Mucosa of descending colon (tissue), 3 donors: ENCODE measurements around the gene CHPF. TPM values are rescaled to one million over a fixed set of nuclear protein-coding genes. Genes with fewer than 3 reads are reported as not detected.

ENCODE experiments used
- ATAC-seq: fragments of 200-7000 bp; cut with Tn5 transposase; one replicate; pipeline ENCODE4 v1.9.1; 2020; ENCODE audit warnings: mild to moderate bottlenecking, moderate library complexity
- DNase-seq, 3 donors: peaks; one replicate each; pipeline ENCODE4 v3.0.0-alpha.2; 2020
- H3K36me3 ChIP-seq: fragments of 200-600 bp; one replicate; pipeline ENCODE4 v1.8.0; 2021; ENCODE audit warnings: low read depth, mild to moderate bottlenecking
- H3K4me1 ChIP-seq: fragments of 200-600 bp; one replicate; pipeline ENCODE4 v1.8.0; 2021; ENCODE audit warnings: low read depth, mild to moderate bottlenecking
- H3K4me3 ChIP-seq: fragments of 200-600 bp; one replicate; pipeline ENCODE4 v1.8.0; 2021; ENCODE audit warnings: mild to moderate bottlenecking
- H3K9me3 ChIP-seq: fragments of 200-600 bp; one replicate; pipeline ENCODE4 v1.8.0; 2021; ENCODE audit warnings: mild to moderate bottlenecking
- CTCF ChIP-seq: fragments of 200-600 bp; IDR thresholded peaks from one replicate; pipeline ENCODE4 v1.8.0; 2022; ENCODE audit warnings: antibody characterized with exemption, mild to moderate bottlenecking
- intact Hi-C, 2 donors: fragments of 100-400 bp; cut with DNase I in 1 of 2; cut with micrococcal nuclease in 1 of 2; formaldehyde crosslinking; loops; one replicate each; pipeline versions ENCODE4 v1.11.0 to v1.11.1; 2022; cut with DNase I, micrococcal nuclease
- total RNA-seq, 3 donors: library from RNA; stranded (reverse); fragmentation: NEBNext Ultra II Directional in 2 of 3; extraction: Animal tissue kit (Norgen Biotek cat#: 25700) in 2 of 3; gene quantifications; one replicate each; pipeline versions ENCODE4 v1.2.1 to v1.2.4, GENCODE V29; 2021 to 2023
- donor health status: DM: no; HTN: no; CAD: no; lungs with moderate emphysema.
- donor health status: DM: no; HTN: no; CAD: no.
- donor health status: DM: no; HTN: yes; CAD: no.

CHPF gene
- total RNA-seq, 3 donors from 2014 or later = 19.4 to 25.9 (median 20.5) TPM

- no peak for ATAC-seq
- no peak for TF ChIP-seq CTCF
- DNase-seq = no peak
- H3K4me1 ChIP-seq = peaks cover 15% of the 10 kb centered on the region
- H3K4me3 ChIP-seq = no peak overlapping the region
- H3K9me3 ChIP-seq = no peaks in the 10 kb centered on the region
- H3K36me3 ChIP-seq = no peaks in the 10 kb centered on the region
- intact Hi-C loops = no loop called here
Observed at GRCh38 chr2:219573166-219573565, 29.6 kb upstream of the CHPF start.

GRCh38 chr2:219572237-219573001, 28.8 kb upstream of the CHPF start, which contains the start of gene INHA:
Gene INHA (plus strand): TSS chr2:219572310. CDS start chr2:219572375, 65 bp downstream.
- intact Hi-C loops = no loop called here
- Histone ChIP-seq H3K9me3 (no peaks in the 10 kb centered on the region), H3K4me1 (peaks cover 15% of the 10 kb centered on the region), H3K36me3 (no peaks in the 10 kb centered on the region), H3K4me3 (peak within 1 kb of the TSS; percentile 17)
- DNase-seq (no peak), ATAC-seq (no peak)
- no peak for TF ChIP-seq CTCF

- intact Hi-C loops = no loop called here
- H3K9me3 ChIP-seq = no peaks in the 10 kb centered on the region
- TF ChIP-seq CTCF = no peak
- H3K4me1 ChIP-seq = peaks cover 15% of the 10 kb centered on the region
- DNase-seq = peak; percentile 23 to 54 (median 51)
- no peaks in the 10 kb centered on the region for H3K36me3 ChIP-seq
- peak; percentile 58 for ATAC-seq
- peak within 1 kb of the TSS; percentile 17 for H3K4me3 ChIP-seq
Observed at GRCh38 chr2:219571311-219572236, 28.0 kb upstream of the CHPF start, which contains the start of gene OBSL1. Gene OBSL1 (minus strand): TSS chr2:219571539. CDS start chr2:219571232, 307 bp downstream.

- Histone ChIP-seq H3K36me3 (no peaks in the 10 kb centered on the region), H3K9me3 (no peaks in the 10 kb centered on the region), H3K4me1 (peaks cover 15% of the 10 kb centered on the region), H3K4me3 (peak overlapping the region; percentile 17)
- intact Hi-C loops = no loop called here
- no peak for TF ChIP-seq CTCF
- DNase-seq (no peak), ATAC-seq (peak; percentile 27)
Observed at GRCh38 chr2:219570924-219571310, 27.3 kb upstream of the CHPF start.

GRCh38 chr2:219570194-219570923, 26.8 kb upstream of the CHPF start:
- peak; percentile 60 for ATAC-seq
- peak overlapping the region; percentile 17 for H3K4me3 ChIP-seq
- H3K36me3 ChIP-seq = no peaks in the 10 kb centered on the region
- peaks cover 15% of the 10 kb centered on the region for H3K4me1 ChIP-seq
- TF ChIP-seq CTCF = no peak
- peak in 2 of 3 donors; percentile 17 to 49 for DNase-seq
- H3K9me3 ChIP-seq = no peaks in the 10 kb centered on the region
- intact Hi-C loops = no loop called here
